Suprapubic skin (tissue), 4 donors: ENCODE measurements around the gene PHF21A. TPM values are rescaled to one million over a fixed set of nuclear protein-coding genes. Genes with fewer than 3 reads are reported as not detected.

Experiments used
- DNase-seq, 2 donors: peaks; one replicate each; pipeline ENCODE4 v3.0.0-alpha.2; 2019; ENCODE audit warnings: low spot score in 2 of 2
- H3K27ac ChIP-seq: fragments of 200-600 bp; sonication (generic); one replicate; pipeline ENCODE4 v1.5.1; 2019
- H3K27me3 ChIP-seq: fragments of 200-600 bp; sonication (generic); one replicate; pipeline ENCODE4 v1.5.1; 2019
- H3K36me3 ChIP-seq: fragments of 200-600 bp; sonication (generic); one replicate; pipeline ENCODE4 v1.5.1; 2019
- H3K4me1 ChIP-seq: fragments of 200-600 bp; sonication (generic); one replicate; pipeline ENCODE4 v1.5.1; 2019
- H3K4me3 ChIP-seq: fragments of 200-600 bp; sonication (generic); one replicate; pipeline ENCODE4 v1.5.1; 2019; ENCODE audit warnings: mild to moderate bottlenecking
- H3K9me3 ChIP-seq: fragments of 200-600 bp; sonication (generic); one replicate; pipeline ENCODE4 v1.5.1; 2019
- EP300 ChIP-seq: sonication (generic); formaldehyde crosslinking; IDR thresholded peaks from one replicate; pipeline ENCODE4 v1.6.1; 2017; ENCODE audit warnings: antibody characterized with exemption
- POLR2A ChIP-seq, 2 donors: fragments of 450-650 bp; IDR thresholded peaks; one replicate each; pipeline ENCODE4 v1.6.1; 2017; ENCODE audit warnings: antibody characterized with exemption in 2 of 2, mild to moderate bottlenecking in 2 of 2, moderate library complexity in 2 of 2
- POLR2AphosphoS5 ChIP-seq, 3 donors: sonication (generic); formaldehyde crosslinking; IDR thresholded peaks; one replicate each; pipeline ENCODE4 v1.6.1; 2017; ENCODE audit warnings: antibody characterized with exemption in 3 of 3
- WGBS: methylation state at CpG from one replicate; pipeline ENCODE4 v1.1.5; 2018; 5-methylcytosine and 5-hydroxymethylcytosine counted together
- total RNA-seq, 4 donors: library from RNA; depleted of rRNA; stranded (reverse); fragments of >200 nt; gene quantifications; one replicate each; pipeline ENCODE4 v1.1.0, GENCODE V29; 2016
- TF ChIP-seq, protein P1 (sequence below), 2 donors: fragments of 200-600 bp in 1 of 2; fragments of 450-650 bp in 1 of 2; sonication (generic) in 1 of 2; IDR thresholded peaks; one replicate each; pipeline ENCODE4 v1.5.1; 2016 to 2019; ENCODE audit warnings: antibody characterized with exemption in 2 of 2, mild to moderate bottlenecking in 1 of 2, moderate library complexity in 1 of 2

PHF21A gene
- total RNA-seq, 4 donors from 2014 or later: 15.1 to 89.2 (median 26.6) TPM

DNA sequence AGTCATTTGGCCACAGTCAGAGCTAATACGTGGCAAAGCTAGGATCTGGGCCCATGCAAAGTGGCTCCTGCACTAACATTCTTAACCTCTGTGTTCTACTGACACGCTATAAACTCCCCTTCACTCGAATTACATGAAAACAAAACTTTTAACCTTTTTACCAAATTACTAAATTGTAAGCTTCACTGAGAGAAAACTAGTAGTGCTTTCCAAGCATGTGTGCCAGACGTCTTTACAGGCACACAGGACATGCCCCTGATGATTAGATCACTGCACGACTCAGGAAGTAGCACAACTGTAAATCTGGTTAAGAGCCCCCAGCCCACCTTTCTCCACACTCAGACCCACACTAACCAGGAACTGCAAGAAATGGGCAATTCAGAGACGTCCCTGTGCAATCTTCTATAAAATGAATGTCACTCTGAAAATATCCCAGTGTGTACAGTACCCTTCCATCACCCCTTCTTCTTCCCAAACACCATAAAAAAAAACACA is 16.1 kb downstream of the PHF21A start:
- WGBS: 33% methylated on average over 6 of the region's 6 CpGs
- TF ChIP-seq, protein P1, sequence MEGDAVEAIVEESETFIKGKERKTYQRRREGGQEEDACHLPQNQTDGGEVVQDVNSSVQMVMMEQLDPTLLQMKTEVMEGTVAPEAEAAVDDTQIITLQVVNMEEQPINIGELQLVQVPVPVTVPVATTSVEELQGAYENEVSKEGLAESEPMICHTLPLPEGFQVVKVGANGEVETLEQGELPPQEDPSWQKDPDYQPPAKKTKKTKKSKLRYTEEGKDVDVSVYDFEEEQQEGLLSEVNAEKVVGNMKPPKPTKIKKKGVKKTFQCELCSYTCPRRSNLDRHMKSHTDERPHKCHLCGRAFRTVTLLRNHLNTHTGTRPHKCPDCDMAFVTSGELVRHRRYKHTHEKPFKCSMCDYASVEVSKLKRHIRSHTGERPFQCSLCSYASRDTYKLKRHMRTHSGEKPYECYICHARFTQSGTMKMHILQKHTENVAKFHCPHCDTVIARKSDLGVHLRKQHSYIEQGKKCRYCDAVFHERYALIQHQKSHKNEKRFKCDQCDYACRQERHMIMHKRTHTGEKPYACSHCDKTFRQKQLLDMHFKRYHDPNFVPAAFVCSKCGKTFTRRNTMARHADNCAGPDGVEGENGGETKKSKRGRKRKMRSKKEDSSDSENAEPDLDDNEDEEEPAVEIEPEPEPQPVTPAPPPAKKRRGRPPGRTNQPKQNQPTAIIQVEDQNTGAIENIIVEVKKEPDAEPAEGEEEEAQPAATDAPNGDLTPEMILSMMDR (IDR thresholded peaks at IDR 0.05): no peak
- TF ChIP-seq EP300 (no peak), POLR2A (IDR thresholded peaks at IDR 0.05) (no peak), POLR2AphosphoS5 (IDR thresholded peaks at IDR 0.05) (no peak)
- Histone ChIP-seq H3K4me3 (no peak overlapping the region), H3K9me3 (no peaks in the 10 kb centered on the region), H3K27ac (no peak overlapping the region), H3K36me3 (no peaks in the 10 kb centered on the region), H3K27me3 (no peaks in the 10 kb centered on the region), H3K4me1 (peaks cover 37% of the 10 kb centered on the region)
- DNase-seq: no peak

DNA sequence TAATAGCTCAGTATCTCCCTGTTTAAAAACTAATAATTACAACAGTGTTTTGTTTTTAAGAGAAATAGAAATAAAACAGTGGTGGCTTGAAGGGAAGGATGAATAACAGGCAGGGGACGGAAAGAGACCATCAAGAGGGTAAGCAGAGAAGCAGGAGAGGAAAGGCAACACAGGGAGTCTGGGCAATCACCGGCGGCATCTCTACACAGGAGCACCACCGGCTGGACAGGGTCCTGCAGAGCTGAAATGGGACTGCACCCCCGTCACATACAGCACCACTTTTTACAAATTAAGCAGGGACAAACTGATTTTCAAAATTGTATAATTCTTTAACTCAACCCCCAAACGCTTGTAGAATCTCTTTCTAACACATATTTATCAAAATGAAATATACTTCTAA is 18.4 kb downstream of the PHF21A start:
- DNase-seq: no peak
- H3K4me3 ChIP-seq: no peak overlapping the region
- 92% methylated on average over 6 of the region's 6 CpGs for WGBS
- H3K27ac ChIP-seq: no peak overlapping the region
- no peaks in the 10 kb centered on the region for H3K9me3 ChIP-seq
- peaks cover 58% of the 10 kb centered on the region for H3K4me1 ChIP-seq
- H3K36me3 ChIP-seq: no peaks in the 10 kb centered on the region
- H3K27me3 ChIP-seq: no peaks in the 10 kb centered on the region
- TF ChIP-seq POLR2A (IDR thresholded peaks at IDR 0.05) (no peak), POLR2AphosphoS5 (IDR thresholded peaks at IDR 0.05) (no peak), EP300 (no peak)
- TF ChIP-seq, protein P1 (IDR thresholded peaks at IDR 0.05): no peak

DNA sequence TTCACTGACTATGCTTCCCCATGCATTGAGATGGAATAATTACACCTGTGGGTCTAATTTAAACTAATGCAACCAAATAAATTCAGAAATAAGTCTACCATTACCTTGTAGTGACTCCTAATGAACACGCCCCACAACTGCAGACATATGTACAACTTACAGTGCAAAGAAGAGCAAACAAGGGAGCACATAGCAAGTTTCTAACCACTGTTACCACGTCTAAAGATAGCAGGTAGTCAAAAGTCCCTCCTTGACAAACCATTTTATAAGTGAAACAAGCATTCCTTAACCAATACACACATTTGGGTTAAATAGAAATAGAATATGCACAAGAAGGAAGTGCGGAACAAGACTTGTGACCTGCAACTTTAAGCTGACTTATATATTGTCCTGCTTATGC is 20.6 kb downstream of the PHF21A start:
- 82% methylated on average over 3 of the region's 3 CpGs for WGBS
- Histone ChIP-seq H3K36me3 (no peaks in the 10 kb centered on the region), H3K27me3 (no peaks in the 10 kb centered on the region), H3K9me3 (no peaks in the 10 kb centered on the region), H3K4me1 (peaks cover 42% of the 10 kb centered on the region), H3K4me3 (no peak overlapping the region), H3K27ac (no peak overlapping the region)
- DNase-seq: no peak
- no peak for TF ChIP-seq EP300
- TF ChIP-seq POLR2AphosphoS5 (IDR thresholded peaks at IDR 0.05): no peak
- no peak for TF ChIP-seq POLR2A (IDR thresholded peaks at IDR 0.05)
- TF ChIP-seq, protein P1 (IDR thresholded peaks at IDR 0.05): no peak

DNA sequence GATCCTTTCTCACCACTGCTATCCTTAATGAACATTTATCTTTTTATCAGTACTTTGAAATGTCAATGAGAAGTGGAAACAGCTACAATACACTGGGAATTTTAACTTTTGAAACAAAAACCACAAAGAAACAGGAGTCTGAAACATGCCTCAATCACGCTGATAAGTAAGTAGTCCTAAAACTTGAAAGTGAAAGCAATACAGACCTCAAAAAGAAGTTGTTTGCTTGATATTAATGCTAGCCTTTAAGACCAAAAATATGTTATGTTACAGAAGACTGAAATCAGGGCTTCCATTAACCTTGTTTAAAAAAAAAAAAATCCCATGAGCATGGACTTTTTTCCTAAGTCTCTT is 21.3 kb downstream of the PHF21A start:
- no peaks in the 10 kb centered on the region for H3K27me3 ChIP-seq
- no peak for DNase-seq
- H3K27ac ChIP-seq: peak overlapping the region; percentile 38
- TF ChIP-seq POLR2AphosphoS5 (IDR thresholded peaks at IDR 0.05) (no peak), POLR2A (IDR thresholded peaks at IDR 0.05) (no peak), EP300 (no peak)
- TF ChIP-seq, protein P1 (IDR thresholded peaks at IDR 0.05): no peak
- no peaks in the 10 kb centered on the region for H3K36me3 ChIP-seq
- WGBS: 6% methylated on average over 1 of the region's 1 CpG
- H3K4me1 ChIP-seq: peaks cover 36% of the 10 kb centered on the region
- H3K9me3 ChIP-seq: no peaks in the 10 kb centered on the region
- peak overlapping the region; percentile 2 for H3K4me3 ChIP-seq

DNA sequence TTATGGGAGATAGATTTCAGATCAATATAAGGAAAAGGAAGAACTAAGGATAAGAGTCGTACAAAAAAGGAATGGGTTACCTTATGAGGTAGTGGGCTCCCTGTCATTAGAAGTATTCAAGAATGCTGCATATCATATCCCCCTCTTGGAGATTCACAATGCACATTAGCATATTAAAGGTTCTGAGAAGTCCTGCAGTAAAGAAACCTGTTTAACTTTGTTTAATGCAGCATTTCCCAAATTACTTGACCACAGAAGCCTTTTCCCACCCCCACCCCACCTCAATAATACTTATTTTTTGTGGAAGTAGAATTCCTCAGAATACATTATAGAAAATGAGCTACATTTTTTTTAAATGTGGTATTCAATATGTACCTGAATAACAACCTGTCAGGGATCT is 30.9 kb downstream of the PHF21A start:
- H3K36me3 ChIP-seq: peaks cover 6% of the 10 kb centered on the region

More for the DNA sequence above, 30.9 kb downstream of the PHF21A start:
- Histone ChIP-seq H3K4me1 (peaks cover 5% of the 10 kb centered on the region), H3K27me3 (no peaks in the 10 kb centered on the region), H3K4me3 (no peak overlapping the region), H3K9me3 (no peaks in the 10 kb centered on the region), H3K27ac (no peak overlapping the region)
- WGBS: 97% methylated on average over 1 of the region's 1 CpG
- no peak for DNase-seq
- TF ChIP-seq, protein P1 (IDR thresholded peaks at IDR 0.05): no peak
- TF ChIP-seq POLR2A (IDR thresholded peaks at IDR 0.05) (no peak), EP300 (no peak), POLR2AphosphoS5 (IDR thresholded peaks at IDR 0.05) (no peak)
